Esophagus muscularis mucosa (tissue), 3 donors: Measurements from ENCODE around the gene C11orf24.

Experiments used
- POLR2A ChIP-seq: fragments of 450-650 bp; IDR thresholded peaks from one replicate; pipeline ENCODE4 v1.6.1; 2017; ENCODE audit warnings: antibody characterized with exemption, moderate library complexity, mild to moderate bottlenecking, low read depth
- TF ChIP-seq, protein P1 (sequence below), 3 experiments: fragments of 200-600 bp in 2 of 3; fragments of 450-650 bp in 1 of 3; sonication (generic) in 2 of 3; IDR thresholded peaks; one replicate each; pipeline ENCODE4 v1.5.1; 2017 to 2019; ENCODE audit warnings: antibody characterized with exemption in 3 of 3, mild to moderate bottlenecking in 2 of 3, moderate library complexity in 1 of 3

DNA sequence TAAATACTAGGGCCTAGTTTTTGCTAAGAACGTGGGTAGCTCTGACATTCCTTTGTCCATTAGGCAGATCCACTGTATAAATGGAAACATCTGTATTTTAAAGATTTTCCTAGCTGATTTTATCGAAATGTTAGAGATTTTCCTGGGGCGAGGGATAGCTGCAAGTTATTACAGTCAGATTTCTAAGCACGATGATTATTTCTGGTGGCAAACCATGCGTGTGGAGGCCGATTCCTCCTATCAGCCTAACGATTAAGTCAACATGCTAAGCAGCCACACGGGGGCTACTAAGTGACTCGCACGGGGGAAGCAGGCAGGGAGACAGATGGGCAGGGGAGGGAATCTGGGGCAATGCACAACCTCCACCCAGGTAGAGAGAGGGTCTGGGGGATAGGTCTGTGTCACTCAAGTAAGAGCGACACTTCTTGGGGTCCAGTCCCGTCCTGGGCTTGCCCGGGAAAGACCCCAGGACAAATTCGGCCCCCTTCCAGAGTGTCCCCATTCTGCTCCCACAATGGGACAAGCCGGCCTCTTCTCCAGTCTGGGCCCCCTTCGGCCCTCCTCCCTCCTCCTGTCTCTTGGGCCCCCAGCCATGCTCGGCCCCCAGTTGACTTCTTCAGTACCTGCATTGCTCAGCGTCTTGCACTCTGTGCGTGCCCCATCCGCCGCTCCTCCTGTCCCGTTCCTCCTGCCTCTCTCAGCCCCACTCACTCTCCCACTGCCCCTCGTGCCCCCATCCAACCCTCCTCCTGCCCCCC, 571 bp downstream of the C11orf24 start:
- TF ChIP-seq, protein P1, sequence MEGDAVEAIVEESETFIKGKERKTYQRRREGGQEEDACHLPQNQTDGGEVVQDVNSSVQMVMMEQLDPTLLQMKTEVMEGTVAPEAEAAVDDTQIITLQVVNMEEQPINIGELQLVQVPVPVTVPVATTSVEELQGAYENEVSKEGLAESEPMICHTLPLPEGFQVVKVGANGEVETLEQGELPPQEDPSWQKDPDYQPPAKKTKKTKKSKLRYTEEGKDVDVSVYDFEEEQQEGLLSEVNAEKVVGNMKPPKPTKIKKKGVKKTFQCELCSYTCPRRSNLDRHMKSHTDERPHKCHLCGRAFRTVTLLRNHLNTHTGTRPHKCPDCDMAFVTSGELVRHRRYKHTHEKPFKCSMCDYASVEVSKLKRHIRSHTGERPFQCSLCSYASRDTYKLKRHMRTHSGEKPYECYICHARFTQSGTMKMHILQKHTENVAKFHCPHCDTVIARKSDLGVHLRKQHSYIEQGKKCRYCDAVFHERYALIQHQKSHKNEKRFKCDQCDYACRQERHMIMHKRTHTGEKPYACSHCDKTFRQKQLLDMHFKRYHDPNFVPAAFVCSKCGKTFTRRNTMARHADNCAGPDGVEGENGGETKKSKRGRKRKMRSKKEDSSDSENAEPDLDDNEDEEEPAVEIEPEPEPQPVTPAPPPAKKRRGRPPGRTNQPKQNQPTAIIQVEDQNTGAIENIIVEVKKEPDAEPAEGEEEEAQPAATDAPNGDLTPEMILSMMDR (IDR thresholded peaks at IDR 0.05) = peak in 2 of 3 experiments; percentile 39 to 46
- TF ChIP-seq POLR2A = no peak
